ENCODE results near the gene UACA. TPM values are rescaled to one million over a fixed set of nuclear protein-coding genes. Genes with fewer than 3 reads are reported as not detected.

UACA gene
- total RNA-seq, 1 donor from 2014 or later, result 39.9 TPM

GRCh38 chr15:70707686-70708300 lies 55.6 kb downstream of the UACA start:
- peaks cover 5% of the 10 kb centered on the region for H3K27me3 ChIP-seq
- no peak overlapping the region for H3K4me3 ChIP-seq
- TF ChIP-seq, protein P1, sequence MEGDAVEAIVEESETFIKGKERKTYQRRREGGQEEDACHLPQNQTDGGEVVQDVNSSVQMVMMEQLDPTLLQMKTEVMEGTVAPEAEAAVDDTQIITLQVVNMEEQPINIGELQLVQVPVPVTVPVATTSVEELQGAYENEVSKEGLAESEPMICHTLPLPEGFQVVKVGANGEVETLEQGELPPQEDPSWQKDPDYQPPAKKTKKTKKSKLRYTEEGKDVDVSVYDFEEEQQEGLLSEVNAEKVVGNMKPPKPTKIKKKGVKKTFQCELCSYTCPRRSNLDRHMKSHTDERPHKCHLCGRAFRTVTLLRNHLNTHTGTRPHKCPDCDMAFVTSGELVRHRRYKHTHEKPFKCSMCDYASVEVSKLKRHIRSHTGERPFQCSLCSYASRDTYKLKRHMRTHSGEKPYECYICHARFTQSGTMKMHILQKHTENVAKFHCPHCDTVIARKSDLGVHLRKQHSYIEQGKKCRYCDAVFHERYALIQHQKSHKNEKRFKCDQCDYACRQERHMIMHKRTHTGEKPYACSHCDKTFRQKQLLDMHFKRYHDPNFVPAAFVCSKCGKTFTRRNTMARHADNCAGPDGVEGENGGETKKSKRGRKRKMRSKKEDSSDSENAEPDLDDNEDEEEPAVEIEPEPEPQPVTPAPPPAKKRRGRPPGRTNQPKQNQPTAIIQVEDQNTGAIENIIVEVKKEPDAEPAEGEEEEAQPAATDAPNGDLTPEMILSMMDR (IDR thresholded peaks at IDR 0.05), result no peak
- no peaks in the 10 kb centered on the region for H3K36me3 ChIP-seq
- no peaks in the 10 kb centered on the region for H3K9me3 ChIP-seq
- H3K4me1 ChIP-seq, result peaks cover 14% of the 10 kb centered on the region
- no peak overlapping the region for H3K27ac ChIP-seq
- no peak for DNase-seq
- no peak for ATAC-seq
- intact Hi-C loops (cut with DNase I), result no loop called here

DNA sequence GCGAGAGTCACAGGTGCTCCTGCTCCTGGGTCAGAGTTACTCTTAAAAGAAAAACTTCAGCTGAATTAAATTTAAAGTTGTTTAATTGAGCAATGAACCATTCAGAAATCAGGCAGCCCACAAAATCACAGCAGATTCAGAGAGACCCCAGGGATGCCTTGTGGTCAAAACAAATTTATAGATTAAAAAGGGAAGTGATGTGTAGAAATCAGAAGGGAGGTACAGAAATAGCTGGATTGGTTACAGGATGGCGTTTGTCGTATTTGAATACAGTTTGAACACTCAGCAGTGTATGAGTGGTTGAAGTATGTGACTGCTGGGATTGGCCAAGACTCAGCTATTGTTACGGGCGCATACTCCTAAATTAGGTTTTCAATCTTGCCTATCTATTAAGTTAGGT lies 58.6 kb downstream of the UACA start:
- intact Hi-C loops (cut with DNase I), result no loop called here
- peaks cover 14% of the 10 kb centered on the region for H3K4me1 ChIP-seq
- H3K9me3 ChIP-seq, result no peaks in the 10 kb centered on the region
- TF ChIP-seq, protein P1 (IDR thresholded peaks at IDR 0.05), result no peak
- H3K27me3 ChIP-seq, result peaks cover 5% of the 10 kb centered on the region
- H3K27ac ChIP-seq, result peak overlapping the region; percentile 3
- ATAC-seq (no peak), DNase-seq (no peak)
- no peaks in the 10 kb centered on the region for H3K36me3 ChIP-seq
- no peak overlapping the region for H3K4me3 ChIP-seq

- H3K27ac ChIP-seq, result peak overlapping the region; percentile 3
- no peaks in the 10 kb centered on the region for H3K36me3 ChIP-seq
- peaks cover 19% of the 10 kb centered on the region for H3K4me1 ChIP-seq
- TF ChIP-seq, protein P1 (IDR thresholded peaks at IDR 0.05), result no peak
- intact Hi-C loops (cut with DNase I), result no loop called here
- H3K27me3 ChIP-seq, result peaks cover 5% of the 10 kb centered on the region
- DNase-seq, result no peak
- ATAC-seq, result no peak
- no peaks in the 10 kb centered on the region for H3K9me3 ChIP-seq
- no peak overlapping the region for H3K4me3 ChIP-seq
Measured at GRCh38 chr15:70704166-70704565, 59.2 kb downstream of the UACA start.

- Histone ChIP-seq H3K4me3 (peak overlapping the region; percentile 4), H3K36me3 (no peaks in the 10 kb centered on the region), H3K27ac (peak overlapping the region; percentile 72), H3K4me1 (peaks cover 27% of the 10 kb centered on the region), H3K27me3 (peaks cover 5% of the 10 kb centered on the region), H3K9me3 (no peaks in the 10 kb centered on the region)
- TF ChIP-seq, protein P1 (IDR thresholded peaks at IDR 0.05), result no peak
- intact Hi-C loops (cut with DNase I), result no loop called here
- DNase-seq (no peak), ATAC-seq (no peak)
Measured at GRCh38 chr15:70703096-70703878, 60.1 kb downstream of the UACA start.

DNA sequence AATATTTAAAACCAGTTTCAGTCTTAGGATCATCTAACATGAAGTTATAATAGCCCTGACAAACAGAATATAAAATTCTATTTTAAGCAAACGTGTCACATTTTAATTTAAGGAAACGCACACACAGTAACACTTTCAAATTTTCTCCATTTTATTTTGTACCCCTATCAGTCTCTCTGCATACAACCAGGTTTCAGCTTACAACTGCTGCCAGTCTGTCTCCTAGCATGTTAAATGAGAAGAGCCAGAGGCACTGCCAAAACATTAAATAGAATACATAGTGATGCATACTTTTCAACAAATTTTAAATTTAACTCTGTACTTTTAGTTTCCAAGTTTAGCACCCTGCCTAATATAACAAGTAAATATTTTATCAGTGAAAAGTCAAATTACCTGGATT lies 60.8 kb downstream of the UACA start:
- ATAC-seq, result no peak
- H3K4me1 ChIP-seq, result peaks cover 30% of the 10 kb centered on the region

More for the DNA sequence above, 60.8 kb downstream of the UACA start:
- TF ChIP-seq, protein P1 (IDR thresholded peaks at IDR 0.05), result no peak
- intact Hi-C loops (cut with DNase I), result no loop called here
- no peak for DNase-seq
- H3K4me3 ChIP-seq, result peak overlapping the region; percentile 33
- H3K9me3 ChIP-seq, result no peaks in the 10 kb centered on the region
- H3K36me3 ChIP-seq, result no peaks in the 10 kb centered on the region
- H3K27me3 ChIP-seq, result peaks cover 5% of the 10 kb centered on the region
- H3K27ac ChIP-seq, result peak overlapping the region; percentile 72

Data from upper lobe of right lung (tissue), 1 donor.